GM12878 (cell line): ENCODE measurements around the gene HUWE1. TPM values are rescaled to one million over a fixed set of nuclear protein-coding genes. Genes with fewer than 3 reads are reported as not detected.

Experiments
- ATAC-seq: fragments of 200-7000 bp; cut with Tn5 transposase; 3 replicates; pipeline ENCODE4 v1.9.1; 2020; ENCODE audit warnings: mild to moderate bottlenecking, moderate library complexity
- BruUV-seq: library from RNA; stranded (reverse); fragments of 400-500 nt; replicated peaks from 2 replicates; lab custom pipeline; 2021; lab: Mats Ljungman, UMichigan
- CTCF ChIA-PET: fragments of 300-600 bp; sonication (Branson Sonifier 250); formaldehyde crosslinking; extraction: SDS; loops from one replicate; lab custom pipeline; 2021; ENCODE audit warnings: inconsistent platforms; lab: Yijun Ruan, JAX
- POLR2A ChIA-PET: fragments of 350-600 bp; formaldehyde crosslinking; extraction: SDS; loops from one replicate; lab custom pipeline; 2021; ENCODE audit warnings: inconsistent platforms; lab: Charles Lee
- RAD21 ChIA-PET: fragments of 300-600 bp; sonication (Branson Sonifier 250); formaldehyde crosslinking; loops from one replicate; lab custom pipeline; 2023; ENCODE audit warnings: antibody characterized with exemption; ENCODE audit not compliant: unreplicated experiment; lab: Charles Lee
- SMC1A ChIA-PET: fragments of 300-600 bp; sonication (Branson Sonifier 250); formaldehyde crosslinking; loops from one replicate; lab custom pipeline; 2023; ENCODE audit not compliant: unreplicated experiment, uncharacterized antibody; lab: Charles Lee
- DNase-seq: peaks from one replicate; pipeline ENCODE4 v3.0.0-alpha.2; 2011; ENCODE audit warnings: low read depth, low spot score
- FAIRE-seq: peaks from 3 replicates; lab custom pipeline; 2011; peaks lifted over from hg19 to GRCh38; lab: Jason Lieb, UNC
- H2AFZ ChIP-seq: 2 replicates; pipeline ENCODE4 v1.6.0; 2011; ENCODE audit warnings: low read depth, low read length, control low read depth; ENCODE audit not compliant: control insufficient read depth
- H3K27ac ChIP-seq: 2 replicates; pipeline ENCODE4 v1.5.1; 2011; ENCODE audit warnings: control low read depth; ENCODE audit not compliant: control insufficient read depth, insufficient read depth
- H3K27me3 ChIP-seq, 2 experiments: replicated peaks in 1 of 2; 2 replicates each; pipeline versions ENCODE4 v1.6.0 to v1.6.1; 2011; ENCODE audit warnings: low read length in 1 of 2; ENCODE audit not compliant: control insufficient read depth in 2 of 2, insufficient read depth in 2 of 2
- H3K36me3 ChIP-seq, 2 experiments: 2 replicates each; pipeline ENCODE4 v1.5.1; 2011; ENCODE audit warnings: low read length in 1 of 2; ENCODE audit not compliant: control insufficient read depth in 2 of 2, insufficient read depth in 2 of 2
- H3K4me1 ChIP-seq: 2 replicates; pipeline ENCODE4 v1.6.1; 2011; ENCODE audit warnings: mild to moderate bottlenecking, low read length, moderate library complexity, mixed read lengths; ENCODE audit not compliant: control insufficient read depth, insufficient read depth
- H3K4me2 ChIP-seq: 2 replicates; pipeline ENCODE4 v1.6.0; 2011; ENCODE audit warnings: control low read depth; ENCODE audit not compliant: control insufficient read depth, insufficient read depth
- H3K4me3 ChIP-seq: fragments of 200-600 bp; sonication (generic); 2 replicates; pipeline ENCODE4 v1.5.1; 2016
- H3K79me2 ChIP-seq: 2 replicates; pipeline ENCODE4 v1.6.0; 2011; ENCODE audit warnings: low read length; ENCODE audit not compliant: control insufficient read depth, insufficient read depth
- H3K9ac ChIP-seq: 2 replicates; pipeline ENCODE4 v1.8.0; 2011; ENCODE audit warnings: low read length, control low read depth, mixed read lengths; ENCODE audit not compliant: control insufficient read depth, insufficient read depth
- H3K9me3 ChIP-seq: replicated peaks from 3 replicates; pipeline ENCODE4 v1.5.1; 2011; ENCODE audit warnings: mild to moderate bottlenecking, low read length; ENCODE audit not compliant: control insufficient read depth, insufficient read depth
- H4K20me1 ChIP-seq: 2 replicates; pipeline ENCODE4 v1.6.0; 2011; ENCODE audit not compliant: control insufficient read depth, insufficient read depth
- ESRRA ChIP-seq: IDR thresholded peaks from 2 replicates; pipeline ENCODE4 v1.6.1; 2012; ENCODE audit warnings: mild to moderate bottlenecking, low read length, improper control_type of control experiment
- FOXK2 ChIP-seq: fragments of 450-650 bp; IDR thresholded peaks from 2 replicates; pipeline ENCODE4 v1.6.1; 2017; ENCODE audit warnings: mild to moderate bottlenecking, moderate library complexity
- HDAC6 ChIP-seq: fragments of 200-600 bp; sonication (generic); IDR thresholded peaks from one replicate; pipeline ENCODE4 v1.8.0; 2017; ENCODE audit warnings: antibody characterized with exemption; ENCODE audit not compliant: unreplicated experiment
- KDM1A ChIP-seq: fragments of 200-600 bp; sonication (generic); IDR thresholded peaks from 2 replicates; pipeline ENCODE4 v1.6.1; 2016; ENCODE audit warnings: borderline replicate concordance
- NBN ChIP-seq: fragments of 450-650 bp; IDR thresholded peaks from 2 replicates; pipeline ENCODE4 v1.6.1; 2016
- POLR2AphosphoS2 ChIP-seq: IDR thresholded peaks from 2 replicates; pipeline ENCODE4 v1.6.1; 2011; ENCODE audit warnings: low read depth, mild to moderate bottlenecking, low read length, improper control_type of control experiment, moderate library complexity
- TBL1XR1 ChIP-seq: IDR thresholded peaks from 2 replicates; pipeline ENCODE4 v1.6.1; 2012; ENCODE audit warnings: low read depth, low read length, improper control_type of control experiment
- ZNF274 ChIP-seq: IDR thresholded peaks from one replicate; pipeline ENCODE4 v1.8.0; 2011; ENCODE audit not compliant: insufficient read length, insufficient read depth
- ZNF592 ChIP-seq: fragments of 450-650 bp; IDR thresholded peaks from 2 replicates; pipeline ENCODE4 v1.6.1; 2017; ENCODE audit warnings: mild to moderate bottlenecking, moderate library complexity
- WGBS: methylation state at CpG from one replicate; pipeline ENCODE4 v1.1.6; 2016; ENCODE audit warnings: low lambda C conversion rate; ENCODE audit not compliant: insufficient replicate concordance, insufficient coverage; ENCODE audit errors: missing lambda C conversion rate; 5-methylcytosine and 5-hydroxymethylcytosine counted together
- in situ Hi-C: fragments of 300-500 bp; cut with MboI; formaldehyde crosslinking; loops from 9 replicates; pipeline ENCODE4 v1.14.3; 2018; ENCODE audit warnings: mixed read lengths
- intact Hi-C: fragments of 100-400 bp; cut with micrococcal nuclease; formaldehyde crosslinking; loops from one replicate; pipeline ENCODE4 v1.14.2; 2022; ENCODE audit not compliant: unreplicated experiment
- polyA plus RNA-seq, 11 experiments: library from polyadenylated mRNA; depleted of rRNA in 4 of 11; unstranded in 6 of 11; stranded (reverse) in 5 of 11; fragments of >200 nt; fragmentation: Nextera tagmentation in 4 of 11; fragmentation: Illumina TruSeq in 1 of 11; extraction: Ambion mirVana in 4 of 11; extraction: Trizol in 1 of 11; gene quantifications; 1 replicate in 1 of 11; 2 replicates in 10 of 11; pipeline versions ENCODE4 v1.2.1 to v1.2.3, GENCODE V29; 2011 to 2016; ENCODE audit warnings: inconsistent platforms in 2 of 11, missing spikeins in 2 of 11, low read depth in 1 of 11
- total RNA-seq, 4 experiments: library from RNA; depleted of rRNA in 3 of 4; stranded (reverse); fragments of >200 nt in 3 of 4; fragmentation: Illumina TruSeq in 1 of 4; extraction: Trizol in 1 of 4; gene quantifications; 2 replicates each; pipeline versions ENCODE4 v1.2.1 to v1.2.3, GENCODE V29; 2013 to 2021

The HUWE1 gene
- total and polyA plus RNA-seq, 10 of the 15 experiments (the other 5 are each of a cell fraction or from before 2014, with no cell fraction given): 35.9 to 280 (median 100) TPM

DNA sequence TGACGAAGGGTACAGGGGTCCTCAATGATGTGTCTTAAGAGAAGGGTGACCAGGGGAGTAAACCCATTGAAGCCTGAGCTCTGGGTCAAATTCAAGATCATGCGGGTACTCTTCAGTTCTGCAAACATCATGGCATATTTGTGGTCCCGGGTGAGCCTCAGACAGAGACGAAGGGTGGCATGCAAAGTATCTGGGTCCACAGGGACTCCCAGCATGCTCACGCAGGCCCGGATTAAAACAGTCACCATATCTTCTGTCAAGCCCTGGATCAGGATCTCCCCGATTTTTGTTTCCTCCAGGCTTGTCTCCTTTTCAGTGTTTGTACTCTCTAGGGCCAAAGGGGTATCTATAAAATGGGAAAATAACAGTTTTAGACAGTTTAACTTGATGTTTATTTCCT, 102.9 kb downstream of the HUWE1 start:
- FAIRE-seq: no peak
- Histone ChIP-seq H3K4me2 (no peak overlapping the region), H3K4me3 (no peak overlapping the region), H3K36me3 (peaks cover 3 to 6% of the 10 kb centered on the region in 2 experiments; a peak in 3 of 4 replicates), H3K79me2 (no peaks in the 10 kb centered on the region), H4K20me1 (no peaks in the 10 kb centered on the region)
- no TSS peak for BruUV-seq
- SMC1A ChIA-PET: no interaction called here
- intact Hi-C loops: no loop called here
- POLR2A ChIA-PET: no interaction called here
- CTCF ChIA-PET: interaction anchor here (1.0 kb wide), 1 partner anchor 12 kb away, joined by 4 read pairs; no protein-coding TSS in a partner anchor
- no peak for TF ChIP-seq ZNF274
- TF ChIP-seq POLR2AphosphoS2: no peak
- TF ChIP-seq, all 136 proteins: peak for 0
- H2AFZ ChIP-seq: no peak overlapping the region
- RAD21 ChIA-PET: no interaction called here
- H3K27ac ChIP-seq: no peak overlapping the region
- in situ Hi-C loops: no loop called here
- DNase-seq (no peak), ATAC-seq (no peak)
- H3K9me3 ChIP-seq: no peaks in the 10 kb centered on the region
- WGBS: 41% methylated on average over 7 of the region's 7 CpGs
- H3K27me3 ChIP-seq: no peaks in the 10 kb centered on the region
- H3K4me1 ChIP-seq: no peaks in the 10 kb centered on the region
- no peak overlapping the region for H3K9ac ChIP-seq

GRCh38 chrX:53580742-53581504, 105.6 kb downstream of the HUWE1 start:
- Histone ChIP-seq H3K36me3 (peaks cover 6 to 11% of the 10 kb centered on the region in 2 experiments; a peak in 3 of 4 replicates), H3K79me2 (no peaks in the 10 kb centered on the region), H3K27me3 (no peaks in the 10 kb centered on the region), H4K20me1 (no peaks in the 10 kb centered on the region), H2AFZ (no peak overlapping the region), H3K4me1 (no peaks in the 10 kb centered on the region), H3K9me3 (no peaks in the 10 kb centered on the region), H3K4me3 (no peak overlapping the region), H3K9ac (no peak overlapping the region), H3K4me2 (no peak overlapping the region), H3K27ac (no peak overlapping the region)
- ChIA-PET CTCF (no interaction called here), POLR2A (no interaction called here), SMC1A (interaction anchor here (1.0 to 1.6 kb wide), 2 partner anchors 10 to 17 kb away, joined by 3 to 4 read pairs; no protein-coding TSS in a partner anchor), RAD21 (no interaction called here)
- in situ Hi-C loops (no loop called here), intact Hi-C loops (no loop called here)
- no peak for DNase-seq
- WGBS: 83% methylated on average over 12 of the region's 12 CpGs
- BruUV-seq: no TSS peak
- FAIRE-seq: no peak
- ATAC-seq: no peak
- TF ChIP-seq FOXK2: no peak
- TF ChIP-seq HDAC6: no peak
- TF ChIP-seq TBL1XR1: no peak
- TF ChIP-seq ESRRA: no peak
- no peak for TF ChIP-seq ZNF592
- no peak for TF ChIP-seq KDM1A
- TF ChIP-seq NBN: no peak
